ENCODE data around the gene IL17RA.

Gene IL17RA

DNA sequence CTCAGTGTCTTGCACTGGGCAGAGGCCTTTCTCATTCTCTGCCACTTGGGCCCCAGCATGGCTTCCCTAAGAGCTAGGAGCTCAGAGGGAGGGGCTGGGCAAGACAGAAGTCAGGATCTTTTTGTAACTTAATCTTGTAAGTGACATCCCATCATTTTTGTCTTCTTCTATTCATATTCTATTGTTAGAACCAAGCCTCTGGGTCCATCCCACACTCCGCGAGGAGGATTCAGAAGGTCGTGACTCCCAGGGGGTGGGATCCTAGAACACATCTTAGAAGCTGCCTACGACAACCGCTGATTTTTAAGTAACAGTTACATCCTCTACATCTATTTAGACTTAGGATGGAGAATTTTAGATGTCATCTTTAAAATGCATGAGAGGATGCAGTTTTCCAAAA lies 1.5 kb upstream of the IL17RA start:
- FAIRE-seq, result no peak

DNA sequence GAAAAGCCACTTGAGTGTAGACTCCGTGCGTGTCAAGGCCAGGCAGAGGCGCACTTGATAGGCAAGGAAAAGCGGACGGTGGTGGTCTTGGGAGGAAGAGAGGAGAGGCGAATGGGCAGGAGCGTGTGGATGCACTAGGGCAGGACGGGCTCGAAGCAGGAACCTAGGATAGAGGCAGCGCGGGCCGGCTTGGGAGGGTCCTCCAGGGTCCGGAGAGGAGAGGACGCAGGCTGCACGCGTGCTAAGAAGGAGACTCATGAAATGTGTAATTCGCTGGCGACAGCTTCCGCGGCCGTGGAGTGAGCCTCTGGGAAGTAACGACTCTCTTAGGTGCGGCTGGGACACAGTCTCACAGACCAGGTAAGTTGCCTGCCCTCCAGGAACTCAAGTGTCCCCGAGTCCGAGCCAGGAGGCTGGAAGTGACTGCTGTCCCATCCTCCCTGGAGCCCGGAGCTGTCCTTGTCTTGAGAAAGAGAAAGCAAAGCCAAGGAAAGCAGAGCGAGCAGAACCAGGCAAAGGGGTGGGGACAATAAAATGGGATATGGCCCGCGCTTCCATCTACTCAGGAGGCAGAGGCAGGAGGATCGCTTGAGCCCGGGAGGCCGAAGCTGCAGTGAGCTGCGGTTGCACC lies 874 bp upstream of the IL17RA start:
- no peak for FAIRE-seq

DNA sequence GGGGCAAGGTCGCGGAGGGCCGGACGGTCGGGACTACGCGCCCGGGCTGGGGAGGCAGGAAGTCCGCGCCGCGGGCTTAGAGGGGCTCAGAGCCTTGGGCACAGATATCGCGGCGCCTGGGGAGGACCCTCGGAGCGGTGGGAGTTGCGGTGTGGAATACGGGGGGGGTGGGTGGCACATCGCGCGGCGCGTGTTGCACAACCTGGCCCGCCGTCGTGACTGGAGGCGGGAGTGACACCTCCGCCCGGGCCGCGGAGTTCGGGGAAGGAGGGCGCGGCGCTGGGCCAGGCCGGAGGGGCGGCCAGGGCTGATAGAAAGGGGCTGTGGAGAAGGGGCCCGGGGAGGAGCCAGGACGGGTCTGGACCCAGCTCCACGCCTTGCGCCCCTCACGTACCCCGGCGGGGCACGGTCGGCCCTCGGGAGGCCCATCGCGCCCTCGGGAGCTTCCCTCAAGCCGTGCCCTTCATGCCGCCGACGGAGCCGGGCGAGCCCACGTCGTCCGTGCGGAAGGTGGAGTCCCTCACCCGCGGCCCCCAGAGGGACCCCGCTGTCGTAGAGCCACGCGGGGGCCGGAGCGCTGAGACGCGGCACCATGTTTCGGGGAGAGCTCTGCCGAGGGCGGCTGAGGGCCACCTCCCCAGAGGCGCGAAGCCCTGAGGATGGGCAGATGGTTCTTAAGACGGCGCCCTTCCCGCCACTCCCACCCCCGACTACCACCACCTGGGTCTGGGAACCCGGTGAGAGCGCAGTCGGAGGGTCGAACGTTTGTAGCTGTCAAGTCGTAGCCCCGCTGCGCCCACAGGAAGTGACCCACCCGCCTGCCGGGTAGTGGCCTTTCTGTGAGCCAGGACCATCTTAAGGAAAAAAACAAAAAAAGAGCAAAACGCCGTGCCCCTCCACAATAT lies 729 bp downstream of the IL17RA start:
- FAIRE-seq, result no peak

DNA sequence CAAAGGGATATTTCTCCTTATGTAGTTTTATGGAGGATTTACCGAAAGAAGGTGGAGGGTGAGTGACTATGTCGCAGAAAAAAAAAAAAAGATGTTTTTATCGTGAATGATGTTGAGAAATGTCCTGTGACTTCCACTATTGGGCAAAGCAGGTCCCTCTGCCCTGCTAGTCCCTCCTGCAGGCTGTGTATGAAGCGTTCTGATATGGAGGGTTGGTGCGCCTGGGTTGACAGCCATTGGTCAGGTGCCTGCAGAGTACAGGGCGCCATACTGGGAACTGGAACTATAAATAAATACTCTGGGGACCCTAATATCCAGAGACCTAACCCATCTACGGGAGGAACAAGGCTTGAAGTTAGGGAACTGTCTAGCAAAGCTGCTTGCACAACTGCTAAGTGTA lies 1.5 kb downstream of the IL17RA start:
- no peak for FAIRE-seq

DNA sequence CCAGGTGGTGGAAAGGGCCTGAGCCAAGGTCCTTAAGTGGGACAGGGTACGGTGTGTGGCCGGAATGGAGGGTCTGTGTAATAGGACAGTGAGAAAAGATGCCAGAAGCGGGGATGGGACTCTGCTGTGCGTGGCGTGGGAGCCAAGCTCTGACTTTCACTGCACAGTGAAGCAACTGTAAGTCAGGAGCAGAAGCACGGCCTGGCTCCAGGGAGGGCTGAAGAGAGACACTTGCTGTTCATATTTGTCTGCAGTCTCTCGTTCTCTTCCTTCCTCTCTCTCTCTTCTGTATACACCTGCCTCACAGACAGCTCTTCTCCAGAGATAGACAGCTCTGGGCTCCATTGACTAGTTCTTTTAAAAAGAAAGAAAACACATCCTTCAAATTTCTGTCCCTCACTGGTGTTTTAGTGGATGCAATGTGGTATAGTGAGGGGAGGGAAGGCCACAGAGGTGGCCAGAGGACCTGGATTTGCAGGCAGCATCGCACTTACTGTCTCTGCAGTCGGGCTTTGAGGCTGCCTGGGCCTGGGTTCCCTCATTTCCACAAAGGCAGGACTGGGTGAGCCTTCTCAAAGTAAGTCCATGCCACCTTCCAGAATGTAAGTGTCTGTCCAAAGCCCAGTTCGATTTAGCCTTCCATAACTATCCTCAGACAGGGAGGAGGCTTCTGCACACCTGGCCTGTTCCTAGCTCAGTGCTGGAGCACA lies 2.1 kb downstream of the IL17RA start:
- no peak for FAIRE-seq

DNA sequence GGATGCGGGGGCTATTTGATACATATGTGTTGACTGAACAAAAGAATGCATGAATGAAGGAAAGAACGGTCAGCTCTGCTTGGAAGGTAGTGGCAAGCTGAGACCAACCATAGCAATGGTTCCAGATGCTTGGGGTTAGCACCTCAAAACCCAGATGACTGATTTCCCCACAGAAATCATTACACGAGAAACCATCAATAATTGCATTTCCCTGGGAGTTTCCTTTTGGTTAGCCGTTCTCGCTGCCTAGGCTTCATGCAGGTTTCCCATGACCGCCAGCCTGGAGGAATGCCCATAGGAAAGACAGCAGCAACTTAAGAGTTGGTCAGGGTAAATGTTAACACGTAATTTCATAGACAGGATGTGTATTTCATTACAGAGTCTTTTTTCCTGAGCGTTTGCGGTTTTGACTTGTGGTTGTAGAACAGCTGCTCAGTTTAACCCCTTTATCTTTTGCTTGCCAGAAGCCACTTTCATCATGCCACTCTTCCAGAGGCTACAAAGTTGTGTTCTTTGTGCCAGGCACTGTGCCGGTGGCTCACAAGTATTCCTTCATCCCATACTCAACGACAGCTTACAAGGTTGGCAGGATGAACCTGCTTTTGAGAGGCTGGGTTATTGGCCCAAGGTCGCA lies 2.8 kb downstream of the IL17RA start:
- no peak for FAIRE-seq

DNA sequence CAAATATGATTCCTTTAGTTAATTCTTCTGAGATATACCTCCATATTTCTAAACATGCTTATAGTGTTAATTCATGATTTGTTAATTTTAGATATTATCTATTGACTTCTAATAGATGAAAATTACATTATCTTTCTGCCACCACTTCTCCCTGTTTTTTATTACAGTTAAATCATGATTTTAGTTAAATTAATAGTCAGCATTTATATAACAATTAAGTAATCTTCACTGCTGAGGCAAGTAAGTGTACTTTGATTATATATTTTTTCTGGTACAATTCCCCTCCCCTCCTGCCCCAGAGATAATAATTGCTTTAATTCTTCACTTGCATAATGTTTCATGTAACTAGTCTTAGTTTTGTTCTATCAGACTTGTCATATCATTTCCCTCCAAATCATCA lies 5.8 kb downstream of the IL17RA start:
- no peak for FAIRE-seq

DNA sequence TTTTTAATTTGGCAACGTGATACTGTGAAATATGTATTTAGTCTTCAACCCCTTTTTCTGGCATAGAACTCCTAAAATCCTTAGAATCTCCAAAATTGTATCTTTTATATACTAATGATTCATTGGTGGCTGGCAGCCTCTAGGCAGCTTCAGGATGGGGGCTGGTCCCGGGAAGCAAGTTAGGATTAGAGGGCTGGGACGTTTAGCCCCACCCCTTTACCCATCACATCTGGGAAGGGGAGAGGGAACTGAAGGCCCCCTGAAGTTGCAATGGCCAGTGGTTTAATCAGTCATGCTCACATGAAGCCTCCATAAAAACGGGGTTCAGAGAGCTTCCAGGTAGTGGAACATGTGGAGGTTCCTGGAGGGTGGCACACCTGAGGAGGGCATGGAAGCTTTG lies 7.1 kb downstream of the IL17RA start:
- no peak for FAIRE-seq

DNA sequence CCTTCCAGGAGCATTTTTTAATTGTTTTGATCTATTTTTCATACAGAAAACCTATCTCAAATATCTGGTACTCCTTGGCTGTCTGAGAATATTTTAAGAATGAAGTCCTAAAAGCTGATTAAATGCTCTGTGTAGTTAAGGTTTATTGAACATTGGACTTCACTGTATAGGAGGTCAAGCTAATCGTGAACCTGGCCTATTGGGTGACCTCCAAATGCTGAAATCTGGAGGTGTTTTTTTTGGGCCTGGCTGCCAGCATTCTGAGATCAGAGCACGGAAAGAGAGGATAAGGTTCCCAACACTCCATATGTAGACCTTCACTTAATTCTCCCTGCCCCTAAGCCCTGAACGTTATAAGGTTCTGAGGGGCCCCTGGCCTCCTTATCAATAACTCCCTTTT lies 8.3 kb downstream of the IL17RA start:
- FAIRE-seq, result no peak

DNA sequence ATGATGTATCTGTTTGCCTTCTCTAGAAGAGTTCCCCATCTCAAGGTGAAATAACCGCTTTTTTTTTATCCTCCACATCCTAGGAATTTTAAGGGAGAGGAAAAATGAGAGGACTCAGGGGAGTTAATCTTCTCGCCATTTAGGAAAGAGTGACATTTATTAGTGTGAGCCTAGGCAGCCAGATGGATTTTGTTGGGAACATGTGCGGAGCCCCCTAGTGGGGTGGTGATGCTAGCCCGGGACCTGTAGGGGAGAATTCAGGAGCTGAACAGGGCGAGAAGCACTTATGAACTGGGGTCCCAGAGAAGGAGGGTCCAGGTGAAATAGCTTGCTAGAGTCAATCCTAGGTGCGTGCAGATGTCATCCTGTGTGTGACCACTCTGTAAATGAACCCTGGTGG lies 10.7 kb downstream of the IL17RA start:
- no peak for FAIRE-seq

DNA sequence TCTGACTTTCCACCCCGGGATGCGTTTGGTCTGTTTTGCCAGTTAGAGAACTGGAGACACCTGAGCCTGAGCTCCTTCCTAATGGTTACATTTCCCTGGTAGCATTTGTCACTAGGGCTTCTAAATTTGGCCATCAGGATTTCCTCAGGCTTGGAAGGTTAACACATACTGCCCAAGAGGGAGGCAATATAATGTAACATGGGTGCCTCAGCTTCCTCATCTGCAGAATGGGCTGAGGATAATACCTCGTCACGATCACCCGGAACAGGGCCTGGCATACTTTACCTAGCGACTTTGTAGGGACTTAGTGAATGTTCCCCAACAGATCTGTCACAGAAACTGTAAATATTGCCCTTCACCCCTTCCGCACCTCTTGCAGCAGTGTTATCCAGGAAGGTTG lies 11.3 kb downstream of the IL17RA start:
- no peak for FAIRE-seq

DNA sequence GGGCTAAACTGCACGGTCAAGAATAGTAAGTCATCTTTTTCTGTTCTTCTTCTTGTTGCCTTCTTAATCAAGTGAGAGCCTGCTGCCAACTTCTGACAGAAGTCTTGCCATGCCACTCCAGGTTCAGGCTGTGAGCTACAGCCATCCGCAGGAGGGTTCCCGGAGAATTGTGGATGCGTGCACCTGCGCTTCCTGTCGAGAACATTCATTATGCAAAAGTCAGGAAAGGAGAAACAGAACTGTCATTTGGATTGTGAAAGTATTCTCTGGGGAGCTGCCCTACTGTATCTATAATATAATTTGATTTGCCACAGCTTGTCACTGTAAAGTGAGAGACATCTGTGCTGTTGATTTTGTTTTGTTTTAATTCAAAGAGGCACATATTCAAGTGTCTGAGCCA lies 12.3 kb downstream of the IL17RA start:
- FAIRE-seq, result no peak

DNA sequence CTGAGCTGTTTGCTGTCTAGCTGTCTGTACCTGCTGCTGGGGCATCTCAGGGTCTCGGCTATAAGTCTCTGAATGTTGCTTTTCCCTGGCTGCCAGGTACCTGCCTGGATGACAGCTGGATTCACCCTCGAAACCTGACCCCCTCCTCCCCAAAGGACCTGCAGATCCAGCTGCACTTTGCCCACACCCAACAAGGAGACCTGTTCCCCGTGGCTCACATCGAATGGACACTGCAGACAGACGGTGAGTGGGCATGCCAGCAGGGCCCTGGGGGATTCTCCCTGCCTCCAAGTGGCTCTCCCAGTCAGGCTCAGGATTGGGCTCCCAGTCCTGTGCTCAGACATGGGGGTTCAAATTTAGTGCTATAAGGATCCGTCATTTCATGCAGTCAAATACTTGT lies 12.9 kb downstream of the IL17RA start:
- no peak for FAIRE-seq

DNA sequence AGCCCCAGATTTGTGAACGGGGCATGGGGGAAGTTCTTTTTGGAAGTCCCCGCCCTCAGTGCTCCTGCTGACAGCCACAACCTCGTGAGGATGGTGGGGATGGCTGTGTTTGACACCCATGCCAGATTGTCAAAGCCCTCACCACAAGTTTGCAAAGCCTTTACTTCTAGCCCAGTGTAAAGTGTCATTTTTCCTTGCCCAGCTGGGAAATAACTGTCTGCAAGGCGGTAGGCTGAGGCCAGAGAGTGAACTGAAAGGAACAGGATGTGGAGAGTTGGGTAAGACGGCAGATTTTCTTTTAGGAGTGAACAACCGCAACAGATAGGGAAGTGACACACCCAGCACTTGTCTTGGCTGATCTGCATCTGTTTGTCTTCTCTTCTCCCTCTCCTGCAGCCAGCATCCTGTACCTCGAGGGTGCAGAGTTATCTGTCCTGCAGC lies 13.6 kb downstream of the IL17RA start:
- no peak for FAIRE-seq

DNA sequence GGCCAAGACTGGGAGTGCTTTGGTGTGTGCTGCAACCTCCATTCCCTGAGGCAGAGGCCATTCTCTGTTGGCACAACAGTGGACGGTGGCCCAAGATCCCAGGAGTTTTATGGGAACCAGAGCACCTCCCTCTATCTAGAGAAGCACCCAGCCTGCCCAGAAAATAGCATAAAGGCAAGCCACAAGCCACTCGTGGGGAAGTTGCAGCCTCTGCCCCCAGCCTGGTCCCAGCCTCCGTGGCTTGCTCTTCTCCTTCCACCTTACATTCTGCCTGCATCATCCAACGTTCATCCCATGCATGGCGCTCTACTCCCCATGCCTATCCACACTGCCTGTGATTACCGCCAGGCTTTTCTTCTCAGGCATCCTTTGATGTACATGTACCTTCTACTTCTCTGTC lies 15.8 kb downstream of the IL17RA start:
- no peak for FAIRE-seq

DNA sequence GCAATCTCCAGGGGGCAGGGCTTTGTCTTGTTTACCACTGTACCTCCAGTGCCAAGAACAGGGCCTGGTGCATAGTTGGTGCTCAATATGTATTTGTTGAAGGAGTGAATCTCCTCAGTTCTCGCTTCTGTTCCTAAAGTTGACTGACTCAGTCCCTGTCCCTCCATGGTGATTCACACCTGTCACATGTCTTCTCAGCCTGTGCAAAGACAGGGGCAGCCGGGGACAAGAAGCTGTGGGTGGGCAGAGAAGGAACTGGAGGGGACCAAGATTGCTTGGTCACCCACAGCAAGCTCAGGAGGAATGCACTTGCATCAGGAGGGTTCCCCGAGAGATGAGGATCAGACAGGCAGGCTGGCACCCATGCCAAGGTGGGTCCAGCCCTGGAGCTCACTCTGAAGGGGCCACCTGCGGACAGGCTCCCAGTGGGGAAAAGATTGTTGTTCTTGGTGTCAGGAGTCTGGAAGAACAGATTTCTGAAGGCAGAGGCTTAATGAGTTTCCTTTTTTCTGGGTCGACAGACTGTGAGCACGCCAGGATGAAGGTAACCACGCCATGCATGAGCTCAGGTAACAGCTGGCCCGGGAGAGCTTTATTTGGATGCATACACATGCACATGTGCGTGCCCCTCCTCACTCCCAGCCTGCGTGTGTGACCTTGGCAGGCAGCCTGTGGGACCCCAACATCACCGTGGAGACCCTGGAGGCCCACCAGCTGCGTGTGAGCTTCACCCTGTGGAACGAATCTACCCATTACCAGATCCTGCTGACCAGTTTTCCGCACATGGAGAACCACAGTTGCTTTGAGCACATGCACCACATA lies 16.9 kb downstream of the IL17RA start:
- no peak for FAIRE-seq

DNA sequence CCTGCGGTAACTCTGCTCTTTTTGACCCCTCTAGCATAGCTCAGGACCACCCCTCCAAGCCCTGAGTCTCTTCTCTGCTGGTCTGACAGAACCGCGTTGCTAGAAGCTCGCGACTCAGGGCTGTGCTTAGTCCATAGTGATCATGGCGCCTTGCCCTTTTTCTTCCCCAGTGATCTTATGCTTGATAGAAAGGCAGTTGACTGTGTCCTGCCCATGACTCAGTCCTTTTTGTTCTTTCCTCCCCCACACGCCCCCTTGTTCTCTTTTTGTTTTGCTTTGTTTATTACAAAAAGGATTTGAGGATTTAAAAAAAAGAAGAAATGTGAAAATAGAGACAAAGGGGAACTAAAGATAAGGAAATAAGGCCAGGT lies 17.5 kb downstream of the IL17RA start:
- no peak for FAIRE-seq

DNA sequence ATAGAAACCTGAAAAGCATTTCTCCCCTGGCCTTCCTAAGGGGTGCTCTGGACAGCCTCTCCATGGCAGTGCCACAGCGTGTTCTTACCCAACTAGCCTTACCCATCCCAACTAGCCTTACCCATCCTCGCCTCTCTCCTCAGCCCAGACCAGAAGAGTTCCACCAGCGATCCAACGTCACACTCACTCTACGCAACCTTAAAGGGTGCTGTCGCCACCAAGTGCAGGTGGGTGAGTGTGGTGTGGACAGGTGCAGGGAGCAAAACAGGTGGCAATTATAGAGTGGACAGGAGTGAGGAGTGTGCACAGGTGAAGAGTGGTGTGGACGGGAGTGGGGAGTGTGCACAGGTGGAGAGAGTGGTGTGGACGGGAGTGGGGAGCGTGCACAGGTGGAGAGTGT lies 18.6 kb downstream of the IL17RA start:
- FAIRE-seq, result no peak

DNA sequence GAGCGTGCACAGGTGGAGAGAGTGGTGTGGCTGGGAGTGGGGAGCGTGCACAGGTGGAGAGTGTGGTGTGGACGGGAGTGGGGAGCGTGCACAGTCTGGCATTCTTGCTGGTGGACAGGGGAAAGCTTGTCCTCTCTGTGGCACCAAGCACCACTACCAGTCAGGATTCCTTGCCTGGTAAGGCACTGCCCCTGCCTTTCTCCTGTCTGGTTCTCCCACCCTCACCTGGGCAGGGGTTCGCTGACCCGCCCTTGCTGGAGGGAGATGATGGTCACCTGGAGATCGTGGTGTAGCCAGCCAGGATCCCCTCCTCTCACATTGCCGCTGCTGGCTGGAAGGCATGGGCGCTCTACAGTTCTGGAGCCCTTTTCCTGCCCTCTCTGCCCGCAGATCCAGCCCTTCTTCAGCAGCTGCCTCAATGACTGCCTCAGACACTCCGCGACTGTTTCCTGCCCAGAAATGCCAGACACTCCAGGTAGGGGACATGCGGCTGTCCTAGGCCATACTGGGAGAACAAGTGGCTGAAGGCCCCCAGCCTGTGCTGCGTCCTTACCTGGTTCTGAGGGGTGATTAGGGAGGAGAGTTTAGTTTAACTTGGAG lies 19.6 kb downstream of the IL17RA start:
- no peak for FAIRE-seq

DNA sequence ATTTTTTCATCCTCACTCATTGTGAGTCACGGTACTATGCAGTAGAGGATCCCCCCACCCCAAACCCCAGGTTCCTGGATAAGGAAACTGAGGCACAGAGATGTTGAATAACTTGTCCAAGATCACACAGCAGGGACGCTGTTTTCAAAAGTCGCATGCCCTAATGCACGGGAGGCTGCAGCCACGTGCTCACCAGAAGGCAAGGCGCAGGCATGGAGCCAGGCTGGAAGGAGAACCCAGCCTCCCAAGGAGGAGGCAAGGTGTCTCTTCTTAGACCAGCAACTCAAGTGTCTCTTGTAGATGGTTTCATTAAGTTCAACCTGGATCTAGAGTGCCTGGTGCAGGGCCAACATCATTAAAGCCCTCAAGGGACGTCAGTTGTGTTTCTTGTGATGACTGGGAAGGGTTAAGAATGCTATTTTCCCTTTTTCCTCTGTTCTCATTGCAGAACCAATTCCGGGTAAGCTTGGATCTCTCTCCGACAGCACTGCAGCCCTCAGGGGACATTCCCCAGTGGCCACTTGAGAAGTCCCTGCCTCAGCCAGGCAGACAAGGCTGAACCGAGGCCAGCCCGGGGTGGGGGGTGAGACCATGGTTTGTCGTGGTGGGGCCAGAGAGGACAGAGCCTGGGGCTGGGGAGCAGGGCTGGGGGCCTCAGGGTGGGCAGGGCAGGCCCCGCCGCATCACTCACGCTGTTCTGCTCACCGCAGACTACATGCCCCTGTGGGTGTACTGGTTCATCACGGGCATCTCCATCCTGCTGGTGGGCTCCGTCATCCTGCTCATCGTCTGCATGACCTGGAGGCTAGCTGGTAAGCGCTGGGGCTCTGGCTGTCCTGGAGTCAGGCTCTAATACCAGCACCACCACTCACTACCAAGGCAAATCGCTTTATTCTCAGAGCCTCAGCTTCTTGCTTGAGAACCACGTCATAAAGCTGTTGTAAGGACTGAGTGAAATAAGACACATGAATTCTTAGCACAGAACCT lies 20.6 kb downstream of the IL17RA start:
- no peak for FAIRE-seq
